CD4-positive, alpha-beta memory T cell (primary cell): ENCODE data around the gene PKIB. TPM values are rescaled to one million over a fixed set of nuclear protein-coding genes. Genes with fewer than 3 reads are reported as not detected.
"Not testable (repeated sequence)": the region's sequence is repeated elsewhere in the genome, so short reads cannot be mapped to it uniquely, and the experiment has no call there.

ENCODE experiments used
- CTCF ChIA-PET: fragments of 350-600 bp; sonication (Branson Sonifier 250); formaldehyde crosslinking; loops from one replicate; lab custom pipeline; 2021; ENCODE audit warnings: inconsistent platforms; ENCODE audit not compliant: partially characterized antibody; lab: Charles Lee
- POLR2A ChIA-PET: fragments of 350-600 bp; sonication (Branson Sonifier 250); formaldehyde crosslinking; loops from one replicate; lab custom pipeline; 2021; ENCODE audit not compliant: partially characterized antibody; lab: Charles Lee
- DNase-seq, 5 donors: peaks; one replicate each; pipeline versions ENCODE4 v3.0.0 to v3.0.0-alpha.2; 2020 to 2022; ENCODE audit warnings: mixed read lengths in 1 of 5
- H3K27ac ChIP-seq: one replicate; pipeline ENCODE4 v1.7.0; 2013; ENCODE audit warnings: low read depth, low read length
- H3K27me3 ChIP-seq: 2 replicates; pipeline ENCODE4 v1.7.0; 2013; ENCODE audit warnings: mild to moderate bottlenecking, low read length, moderate library complexity; ENCODE audit not compliant: insufficient read depth
- H3K36me3 ChIP-seq: 2 replicates; pipeline ENCODE4 v1.7.0; 2013; ENCODE audit warnings: mild to moderate bottlenecking, low read length, moderate library complexity; ENCODE audit not compliant: insufficient read depth
- H3K4me1 ChIP-seq: 2 replicates; pipeline ENCODE4 v1.7.0; 2013; ENCODE audit warnings: mild to moderate bottlenecking, low read length, moderate library complexity; ENCODE audit not compliant: insufficient read depth
- H3K4me3 ChIP-seq, 2 donors: one replicate each; pipeline ENCODE4 v1.7.0; 2013; ENCODE audit warnings: low read length in 2 of 2, mild to moderate bottlenecking in 1 of 2
- H3K9me3 ChIP-seq, 2 donors: one replicate each; pipeline ENCODE4 v1.7.0; 2013; ENCODE audit warnings: low read length in 2 of 2, control low read depth in 1 of 2; ENCODE audit not compliant: control insufficient read depth in 1 of 2
- H3K27ac Mint-ChIP-seq, 7 donors: one replicate each; pipeline ENCODE4 v1.8.0; 2020 to 2021; ENCODE audit warnings: mixed read lengths in 7 of 7, mild to moderate bottlenecking in 6 of 7, inconsistent platforms in 3 of 7, moderate library complexity in 3 of 7
- H3K27me3 Mint-ChIP-seq, 2 donors: one replicate each; pipeline ENCODE4 v1.8.0; 2020 to 2021; ENCODE audit warnings: mixed read lengths in 2 of 2
- H3K36me3 Mint-ChIP-seq, 2 donors: one replicate each; pipeline ENCODE4 v1.8.0; 2020 to 2021; ENCODE audit warnings: mixed read lengths in 2 of 2, inconsistent platforms in 1 of 2, mild to moderate bottlenecking in 1 of 2
- H3K4me1 Mint-ChIP-seq, 4 donors: one replicate each; pipeline ENCODE4 v1.8.0; 2020 to 2021; ENCODE audit warnings: mixed read lengths in 4 of 4, mild to moderate bottlenecking in 1 of 4
- H3K4me3 Mint-ChIP-seq, 8 donors: one replicate each; pipeline ENCODE4 v1.8.0; 2020 to 2021; ENCODE audit warnings: mixed read lengths in 8 of 8, mild to moderate bottlenecking in 7 of 8, moderate library complexity in 6 of 8, inconsistent platforms in 3 of 8
- H3K9me3 Mint-ChIP-seq, 8 donors: one replicate each; pipeline ENCODE4 v1.8.0; 2020 to 2021; ENCODE audit warnings: mixed read lengths in 8 of 8, mild to moderate bottlenecking in 5 of 8, inconsistent platforms in 3 of 8, moderate library complexity in 1 of 8
- intact Hi-C: fragments of 100-400 bp; cut with micrococcal nuclease; formaldehyde crosslinking; loops from one replicate; pipeline ENCODE4 v1.15.1; 2023
- polyA plus RNA-seq, 2 donors: library from polyadenylated mRNA; unstranded; fragments of 300-500 nt; fragmentation: Illumina TruSeq; gene quantifications; one replicate each; pipeline ENCODE4 v1.2.3, GENCODE V29; 2021
- total RNA-seq, 2 experiments: library from RNA; stranded (reverse); gene quantifications; one replicate each; pipeline ENCODE4 v1.2.3, GENCODE V29; 2021

The PKIB gene
- total and polyA plus RNA-seq, 4 experiments from 2014 or later = 0.24 to 0.89 (median 0.67) TPM; not detected in 1

GRCh38 chr6:122569230-122569771, 40.9 kb upstream of the PKIB start:
- Mint-ChIP-seq H3K4me1 (no peaks in the 10 kb centered on the region), H3K27ac (no peak overlapping the region), H3K36me3 (no peaks in the 10 kb centered on the region), H3K4me3 (no peak overlapping the region), H3K27me3 (peaks cover 8 to 19% of the 10 kb centered on the region in 2 donors), H3K9me3 (peaks cover 0 to 20% (median 6%) of the 10 kb centered on the region in 8 donors)
- H3K27ac ChIP-seq = no peak overlapping the region
- H3K27me3 ChIP-seq = no peaks in the 10 kb centered on the region
- no peaks in the 10 kb centered on the region for H3K36me3 ChIP-seq
- no peaks in the 10 kb centered on the region for H3K9me3 ChIP-seq
- intact Hi-C loops = no loop called here
- ChIA-PET CTCF (no interaction called here), POLR2A (no interaction called here)
- no peak for DNase-seq
- no peaks in the 10 kb centered on the region for H3K4me1 ChIP-seq
- H3K4me3 ChIP-seq = no peak overlapping the region

- ChIA-PET CTCF (interaction anchor here (0.6 kb wide), 1 partner anchor 232 kb away, joined by 3 read pairs; no protein-coding TSS in a partner anchor), POLR2A (no interaction called here)
- H3K4me1 ChIP-seq = no peaks in the 10 kb centered on the region
- H3K36me3 ChIP-seq = no peaks in the 10 kb centered on the region
- no peaks in the 10 kb centered on the region for H3K9me3 ChIP-seq
- H3K27ac Mint-ChIP-seq = no peak overlapping the region
- DNase-seq = no peak
- H3K36me3 Mint-ChIP-seq = no peaks in the 10 kb centered on the region
- H3K4me1 Mint-ChIP-seq = no peaks in the 10 kb centered on the region
- H3K27ac ChIP-seq = no peak overlapping the region
- peaks cover 8 to 9% of the 10 kb centered on the region in 2 donors for H3K27me3 Mint-ChIP-seq
- peaks cover 0 to 26% (median 12%) of the 10 kb centered on the region in 8 donors for H3K9me3 Mint-ChIP-seq
- intact Hi-C loops = no loop called here
- no peak overlapping the region for H3K4me3 ChIP-seq
- H3K4me3 Mint-ChIP-seq = no peak overlapping the region
- no peaks in the 10 kb centered on the region for H3K27me3 ChIP-seq
Measured at GRCh38 chr6:122571888-122572287, 38.3 kb upstream of the PKIB start.

GRCh38 chr6:122576888-122577287, 33.3 kb upstream of the PKIB start:
- Mint-ChIP-seq H3K9me3 (peaks cover 0 to 32% (median 13%) of the 10 kb centered on the region in 8 donors), H3K36me3 (no peaks in the 10 kb centered on the region), H3K27me3 (no peaks in the 10 kb centered on the region), H3K4me3 (no peak overlapping the region), H3K27ac (no peak overlapping the region), H3K4me1 (no peaks in the 10 kb centered on the region)
- Histone ChIP-seq H3K36me3 (no peaks in the 10 kb centered on the region), H3K4me3 (no peak overlapping the region), H3K27me3 (no peaks in the 10 kb centered on the region), H3K27ac (no peak overlapping the region), H3K4me1 (no peaks in the 10 kb centered on the region), H3K9me3 (no peaks in the 10 kb centered on the region)
- ChIA-PET POLR2A (no interaction called here), CTCF (no interaction called here)
- intact Hi-C loops = no loop called here
- no peak for DNase-seq

GRCh38 chr6:122578961-122579360, 31.2 kb upstream of the PKIB start:
- H3K4me3 ChIP-seq = no peak overlapping the region
- no peak for DNase-seq
- CTCF ChIA-PET = no interaction called here
- Mint-ChIP-seq H3K4me1 (no peaks in the 10 kb centered on the region), H3K36me3 (no peaks in the 10 kb centered on the region), H3K9me3 (peaks cover 0 to 30% (median 11%) of the 10 kb centered on the region in 8 donors), H3K27me3 (no peaks in the 10 kb centered on the region), H3K27ac (no peak overlapping the region), H3K4me3 (no peak overlapping the region)
- POLR2A ChIA-PET = no interaction called here
- H3K9me3 ChIP-seq = no peaks in the 10 kb centered on the region
- no peaks in the 10 kb centered on the region for H3K36me3 ChIP-seq
- no peaks in the 10 kb centered on the region for H3K4me1 ChIP-seq
- H3K27ac ChIP-seq = no peak overlapping the region
- no peaks in the 10 kb centered on the region for H3K27me3 ChIP-seq
- intact Hi-C loops = no loop called here

GRCh38 chr6:122580737-122581136, 29.5 kb upstream of the PKIB start:
- Histone ChIP-seq H3K4me1 (no peaks in the 10 kb centered on the region), H3K36me3 (no peaks in the 10 kb centered on the region), H3K27me3 (no peaks in the 10 kb centered on the region), H3K9me3 (no peaks in the 10 kb centered on the region), H3K27ac (no peak overlapping the region), H3K4me3 (no peak overlapping the region)
- Mint-ChIP-seq H3K4me1 (no peaks in the 10 kb centered on the region), H3K36me3 (no peaks in the 10 kb centered on the region), H3K9me3 (peaks cover 0 to 14% (median 7%) of the 10 kb centered on the region in 8 donors), H3K27ac (no peak overlapping the region), H3K4me3 (no peak overlapping the region), H3K27me3 (no peaks in the 10 kb centered on the region)
- ChIA-PET CTCF (no interaction called here), POLR2A (no interaction called here)
- intact Hi-C loops = no loop called here
- DNase-seq = no peak

- H3K4me3 Mint-ChIP-seq = no peak overlapping the region
- ChIA-PET POLR2A (no interaction called here), CTCF (no interaction called here)
- Histone ChIP-seq H3K27me3 (no peaks in the 10 kb centered on the region), H3K4me3 (no peak overlapping the region), H3K4me1 (no peaks in the 10 kb centered on the region), H3K36me3 (no peaks in the 10 kb centered on the region), H3K27ac (no peak overlapping the region), H3K9me3 (no peaks in the 10 kb centered on the region)
- peaks cover 0 to 2% (median 0%) of the 10 kb centered on the region in 8 donors for H3K9me3 Mint-ChIP-seq
- no peak for DNase-seq
- no peaks in the 10 kb centered on the region for H3K36me3 Mint-ChIP-seq
- peaks cover 1 to 5% of the 10 kb centered on the region in 2 donors for H3K27me3 Mint-ChIP-seq
- intact Hi-C loops = no loop called here
- no peak overlapping the region for H3K27ac Mint-ChIP-seq
- no peaks in the 10 kb centered on the region for H3K4me1 Mint-ChIP-seq
Measured at GRCh38 chr6:122589115-122589514, 21.1 kb upstream of the PKIB start.

- H3K27me3 ChIP-seq, H3K27ac ChIP-seq, H3K36me3 Mint-ChIP-seq, H3K4me3 Mint-ChIP-seq, H3K4me3 ChIP-seq, H3K36me3 ChIP-seq, intact Hi-C loops, H3K4me1 Mint-ChIP-seq, H3K9me3 ChIP-seq, DNase-seq, POLR2A ChIA-PET, H3K4me1 ChIP-seq, H3K27ac Mint-ChIP-seq, H3K27me3 Mint-ChIP-seq: not testable (repeated sequence)
- H3K9me3 Mint-ChIP-seq = peaks cover 0 to 16% (median 10%) of the 10 kb centered on the region in 8 donors
- CTCF ChIA-PET = interaction anchor here (1.0 kb wide), 1 partner anchor 240 kb away, joined by 3 read pairs; no protein-coding TSS in a partner anchor
Measured at GRCh38 chr6:122598295-122598694, 11.9 kb upstream of the PKIB start.
